OCI-LY1 (cell line): ENCODE data around the gene MAP3K21.

Experiments
- H2AFZ ChIP-seq: fragments of 200-600 bp; sonication (generic), shearing (Covaris generic); 2 replicates; pipeline ENCODE4 v1.6.0; 2014; ENCODE audit warnings: antibody characterized with exemption, mild to moderate bottlenecking, low read length
- H3F3A ChIP-seq: fragments of 200-600 bp; sonication (generic), shearing (Covaris generic); 2 replicates; pipeline ENCODE4 v1.6.0; 2014; ENCODE audit warnings: mild to moderate bottlenecking, antibody characterized with exemption, low read length, moderate library complexity; ENCODE audit not compliant: insufficient read depth
- H3K27ac ChIP-seq: fragments of 200-600 bp; sonication (generic); 2 replicates; pipeline ENCODE4 v1.5.1; 2014; ENCODE audit warnings: low read length, mixed run types, mild to moderate bottlenecking, low read depth; ENCODE audit not compliant: poor library complexity, severe bottlenecking
- H3K27me3 ChIP-seq: fragments of 200-600 bp; sonication (generic); 2 replicates; pipeline ENCODE4 v1.6.0; 2014; ENCODE audit warnings: antibody characterized with exemption, mild to moderate bottlenecking, low read length, moderate library complexity; ENCODE audit not compliant: insufficient read depth
- H3K36me3 ChIP-seq: fragments of 200-600 bp; sonication (generic); 2 replicates; pipeline ENCODE4 v1.6.1; 2014; ENCODE audit warnings: mild to moderate bottlenecking, antibody characterized with exemption, low read length, moderate library complexity, mixed read lengths; ENCODE audit not compliant: insufficient read depth
- H3K4me1 ChIP-seq: fragments of 200-600 bp; sonication (generic); 2 replicates; pipeline ENCODE4 v1.5.1; 2014; ENCODE audit warnings: mild to moderate bottlenecking, low read length, moderate library complexity; ENCODE audit not compliant: insufficient read depth, severe bottlenecking
- H3K4me2 ChIP-seq: fragments of 200-600 bp; sonication (generic), shearing (Covaris generic); 2 replicates; pipeline ENCODE4 v1.6.1; 2014; ENCODE audit warnings: low read length
- H3K4me3 ChIP-seq: fragments of 200-600 bp; sonication (generic); 2 replicates; pipeline ENCODE4 v1.5.1; 2014; ENCODE audit warnings: low read length, low read depth, mild to moderate bottlenecking, mixed read lengths; ENCODE audit not compliant: poor library complexity, severe bottlenecking
- H3K79me2 ChIP-seq: fragments of 200-600 bp; shearing (Covaris generic); 2 replicates; pipeline ENCODE4 v1.6.1; 2016; ENCODE audit warnings: mixed run types, low read length, mixed read lengths; ENCODE audit not compliant: insufficient read depth
- H3K9ac ChIP-seq: fragments of 200-600 bp; sonication (generic), shearing (Covaris generic); 2 replicates; pipeline ENCODE4 v1.6.1; 2014; ENCODE audit warnings: mild to moderate bottlenecking, low read length, mixed read lengths
- H3K9me2 ChIP-seq: fragments of 200-600 bp; sonication (generic), shearing (Covaris generic); 2 replicates; pipeline ENCODE4 v1.6.1; 2014; ENCODE audit warnings: low read depth, mild to moderate bottlenecking, low read length, mixed read lengths
- H3K9me3 ChIP-seq: fragments of 200-600 bp; shearing (Covaris generic); 2 replicates; pipeline ENCODE4 v1.6.1; 2014; ENCODE audit warnings: low read length, mixed read lengths
- H4K20me1 ChIP-seq: fragments of 200-600 bp; sonication (generic), shearing (Covaris generic); 2 replicates; pipeline ENCODE4 v1.6.0; 2016; ENCODE audit warnings: mild to moderate bottlenecking, low read length; ENCODE audit not compliant: insufficient read depth
- CTCF ChIP-seq: fragments of 200-600 bp; sonication (generic), shearing (Covaris generic); IDR thresholded peaks from 2 replicates; pipeline ENCODE4 v1.5.1; 2017; ENCODE audit warnings: mild to moderate bottlenecking, antibody characterized with exemption, low read length, moderate library complexity, mixed read lengths
- EZH2 ChIP-seq: fragments of 200-600 bp; sonication (generic), shearing (Covaris generic); IDR thresholded peaks from 2 replicates; pipeline ENCODE4 v1.8.0; 2017; ENCODE audit warnings: borderline replicate concordance, mixed run types, mild to moderate bottlenecking, antibody characterized with exemption, low read length, moderate library complexity, mixed read lengths

The MAP3K21 gene

GRCh38 chr1:233361876-233362275 lies 34.4 kb downstream of the MAP3K21 start:
- Histone ChIP-seq H4K20me1 (no peaks in the 10 kb centered on the region), H3K27ac (no peak overlapping the region), H3K9ac (no peak overlapping the region), H3K4me3 (no peak overlapping the region), H3K36me3 (no peaks in the 10 kb centered on the region), H2AFZ (no peak overlapping the region), H3K4me1 (no peaks in the 10 kb centered on the region), H3K9me3 (no peaks in the 10 kb centered on the region), H3K27me3 (no peaks in the 10 kb centered on the region), H3K4me2 (no peak overlapping the region), H3K79me2 (no peaks in the 10 kb centered on the region), H3F3A (no peaks in the 10 kb centered on the region), H3K9me2 (no peaks in the 10 kb centered on the region)
- TF ChIP-seq EZH2 (no peak), CTCF (no peak)

GRCh38 chr1:233362743-233363142 lies 35.2 kb downstream of the MAP3K21 start:
- Histone ChIP-seq H4K20me1 (no peaks in the 10 kb centered on the region), H3K9me3 (no peaks in the 10 kb centered on the region), H3K36me3 (no peaks in the 10 kb centered on the region), H3F3A (no peaks in the 10 kb centered on the region), H3K4me1 (no peaks in the 10 kb centered on the region), H3K4me3 (no peak overlapping the region), H3K27ac (no peak overlapping the region), H3K4me2 (no peak overlapping the region), H2AFZ (no peak overlapping the region), H3K9ac (no peak overlapping the region), H3K9me2 (no peaks in the 10 kb centered on the region), H3K27me3 (no peaks in the 10 kb centered on the region), H3K79me2 (no peaks in the 10 kb centered on the region)
- TF ChIP-seq EZH2 (no peak), CTCF (no peak)

- H3F3A ChIP-seq, result no peaks in the 10 kb centered on the region
- H3K4me3 ChIP-seq, result no peak overlapping the region
- no peaks in the 10 kb centered on the region for H4K20me1 ChIP-seq
- no peaks in the 10 kb centered on the region for H3K9me3 ChIP-seq
- no peak overlapping the region for H3K27ac ChIP-seq
- no peak overlapping the region for H2AFZ ChIP-seq
- no peaks in the 10 kb centered on the region for H3K79me2 ChIP-seq
- no peaks in the 10 kb centered on the region for H3K9me2 ChIP-seq
- no peaks in the 10 kb centered on the region for H3K4me1 ChIP-seq
- H3K36me3 ChIP-seq, result no peaks in the 10 kb centered on the region
- no peak overlapping the region for H3K9ac ChIP-seq
- no peaks in the 10 kb centered on the region for H3K27me3 ChIP-seq
- no peak for TF ChIP-seq CTCF
- H3K4me2 ChIP-seq, result no peak overlapping the region
These were observed 36.5 kb downstream of the MAP3K21 start for GRCh38 chr1:233364026-233364425.
